ENCODE results near the gene PPP2R5C. TPM values are rescaled to one million over a fixed set of nuclear protein-coding genes. Genes with fewer than 3 reads are reported as not detected.
A peak's percentile ranks its signal among the peaks of the same experiment; 100 is the strongest.

Gene PPP2R5C
- total RNA-seq, 1 experiment from 2014 or later = 93.0 TPM

GRCh38 chr14:101878822-101879528 lies 117.5 kb downstream of the PPP2R5C start:
- WGBS (ENCODE audit: extremely low coverage, insufficient read length, low lambda C conversion rate) = no CpG with 5 or more reads among the region's 18 CpGs
- peaks cover 4 to 9% (median 8%) of the 10 kb centered on the region in 3 experiments; a peak in 6 of 7 replicates for H3K36me3 Mint-ChIP-seq (ENCODE audit: insufficient read depth in 1 of 3, low read depth in 3 of 3)
- TF ChIP-seq CTCF (conservative IDR thresholded peaks at IDR 0.05) = no peak
- Histone ChIP-seq H2BK120ac (ENCODE audit: low read depth, low read length, poor library complexity, severe bottlenecking) (no peak overlapping the region), H3K14ac (ENCODE audit: insufficient read depth, low read length) (no peak overlapping the region; the same call in 1 of the 2 replicates), H3K27ac (ENCODE audit: insufficient read length, low read depth, low read length) (no peak overlapping the region), H4K20me1 (ENCODE audit: control insufficient read depth, insufficient read depth, insufficient read length) (no peaks in the 10 kb centered on the region), H3K23me2 (ENCODE audit: insufficient read length, low read depth, low read length, poor library complexity, severe bottlenecking) (no peaks in the 10 kb centered on the region), H3K9ac (ENCODE audit: extremely low read depth, insufficient read length, low read length) (no peak overlapping the region), H2AK5ac (ENCODE audit: insufficient read length, low read length) (no peak overlapping the region), H3K9me3 (ENCODE audit: control insufficient read depth, low read depth, low read length) (no peaks in the 10 kb centered on the region), H4K5ac (ENCODE audit: insufficient read length, low read depth, low read length) (no peak overlapping the region), H3K79me1 (ENCODE audit: insufficient read depth, low read depth, low read length, poor library complexity, severe bottlenecking) (no peaks in the 10 kb centered on the region), H2BK15ac (ENCODE audit: low read depth, low read length) (no peak overlapping the region), H3K4me2 (ENCODE audit: insufficient read depth, insufficient read length, low read length) (no peak overlapping the region), H3K79me2 (ENCODE audit: insufficient read depth, low read length) (peaks cover 2% of the 10 kb centered on the region; the same call in 1 of the 2 replicates), H3T11ph (ENCODE audit: low read length) (no peak overlapping the region), H2AFZ (ENCODE audit: low read length) (no peak overlapping the region), H3K18ac (ENCODE audit: insufficient read length, low read depth, low read length) (no peak overlapping the region), H4K91ac (ENCODE audit: insufficient read length, low read depth, low read length) (no peak overlapping the region), H4K8ac (replicated peaks; ENCODE audit: insufficient read length, low read depth, low read length) (no peak overlapping the region), H3K4me1 (ENCODE audit: insufficient read depth, low read length) (no peaks in the 10 kb centered on the region; the same call in 1 of the 2 replicates), H3K4ac (ENCODE audit: low read depth, low read length) (no peak overlapping the region), H2BK12ac (ENCODE audit: insufficient read length, low read depth, low read length) (no peak overlapping the region), H3K27me3 (ENCODE audit: insufficient read depth, low read length) (no peaks in the 10 kb centered on the region), H3K23ac (ENCODE audit: insufficient read length, low read depth, low read length) (no peak overlapping the region), H3K56ac (ENCODE audit: insufficient read length, low read depth, low read length) (no peak overlapping the region), H2BK20ac (ENCODE audit: low read depth, low read length, poor library complexity, severe bottlenecking) (no peak overlapping the region), H2BK5ac (ENCODE audit: insufficient read length, low read length) (no peak overlapping the region)
- no peaks in the 10 kb centered on the region for H3K9me3 Mint-ChIP-seq
- no peaks in the 10 kb centered on the region for H3K27me3 Mint-ChIP-seq (ENCODE audit: low read depth)
- peaks cover 0 to 2% of the 10 kb centered on the region in 2 experiments; a peak in 1 of 4 replicates for H3K4me1 Mint-ChIP-seq
- H3K4me3 Mint-ChIP-seq = no peak overlapping the region
- peak overlapping the region in 1 of 3 experiments; percentile 53; a peak in 1 of 7 replicates for H3K27ac Mint-ChIP-seq
- no peak for DNase-seq
